Upper lobe of left lung (tissue), 6 donors: ENCODE data around the gene UBN1. TPM values are rescaled to one million over a fixed set of nuclear protein-coding genes. Genes with fewer than 3 reads are reported as not detected.

ENCODE experiments used
- ATAC-seq, 2 donors: fragments of 200-7000 bp; cut with Tn5 transposase; one replicate each; pipeline ENCODE4 v1.9.1; 2022; ENCODE audit warnings: mild to moderate bottlenecking in 2 of 2, moderate library complexity in 2 of 2; ENCODE audit not compliant: low FRiP score in 2 of 2
- DNase-seq, 2 donors: peaks; one replicate each; pipeline ENCODE4 v3.0.0-alpha.2; 2019 to 2020
- H3K27ac ChIP-seq, 4 donors: fragments of 200-600 bp; sonication (generic); one replicate each; pipeline ENCODE4 v1.5.1; 2016 to 2019
- H3K27me3 ChIP-seq, 4 donors: fragments of 200-600 bp; sonication (generic); one replicate each; pipeline ENCODE4 v1.5.1; 2017 to 2019
- H3K36me3 ChIP-seq, 4 donors: fragments of 200-600 bp; sonication (generic); one replicate each; pipeline ENCODE4 v1.5.1; 2016 to 2019
- H3K4me1 ChIP-seq, 4 donors: fragments of 200-600 bp; sonication (generic); one replicate each; pipeline ENCODE4 v1.5.1; 2018 to 2019
- H3K4me3 ChIP-seq, 4 donors: fragments of 200-600 bp; sonication (generic); one replicate each; pipeline ENCODE4 v1.5.1; 2017 to 2019; ENCODE audit warnings: mild to moderate bottlenecking in 2 of 4, moderate library complexity in 1 of 4
- H3K9me3 ChIP-seq, 4 donors: fragments of 200-600 bp; sonication (generic); one replicate each; pipeline ENCODE4 v1.5.1; 2018 to 2019
- CTCF ChIP-seq, 6 experiments: fragments of 450-650 bp in 4 of 6; fragments of 200-600 bp in 2 of 6; sonication (generic) in 2 of 6; IDR thresholded peaks; one replicate each; pipeline ENCODE4 v1.5.1; 2016 to 2019; ENCODE audit warnings: antibody characterized with exemption in 6 of 6
- EP300 ChIP-seq, 4 donors: sonication (generic); formaldehyde crosslinking; IDR thresholded peaks; one replicate each; pipeline ENCODE4 v1.5.1; 2017; ENCODE audit warnings: antibody characterized with exemption in 4 of 4, control low read depth in 2 of 4
- POLR2A ChIP-seq, 4 donors: fragments of 450-650 bp; IDR thresholded peaks; one replicate each; pipeline ENCODE4 v1.5.1; 2016 to 2017; ENCODE audit warnings: antibody characterized with exemption in 4 of 4, mild to moderate bottlenecking in 2 of 4
- POLR2AphosphoS5 ChIP-seq, 2 donors: sonication (generic); formaldehyde crosslinking; IDR thresholded peaks; one replicate each; pipeline ENCODE4 v1.5.1; 2017; ENCODE audit warnings: antibody characterized with exemption in 2 of 2
- WGBS, 2 donors: methylation state at CpG; one replicate each; pipeline ENCODE4 v1.1.5; 2017 to 2018; 5-methylcytosine and 5-hydroxymethylcytosine counted together
- total RNA-seq, 6 donors: library from RNA; depleted of rRNA in 4 of 6; stranded (reverse); fragments of >200 nt in 4 of 6; gene quantifications; one replicate each; pipeline versions ENCODE4 v1.1.0 to v1.2.1, GENCODE V29; 2016 to 2021
- donor health status: DM: no; HTN: no; CAD: no; lungs with moderate emphysema.
- donor health status: DM: no; HTN: yes; CAD: no; lungs with severe emphysema.

UBN1 gene
- total RNA-seq, 6 donors from 2014 or later, result 35.7 to 49.2 (median 38.8) TPM

- Histone ChIP-seq H3K36me3 (peaks cover 0 to 2% (median 0%) of the 10 kb centered on the region in 4 donors), H3K4me3 (no peak overlapping the region), H3K9me3 (no peaks in the 10 kb centered on the region), H3K4me1 (peaks cover 0 to 6% (median 2%) of the 10 kb centered on the region in 4 donors), H3K27me3 (no peaks in the 10 kb centered on the region), H3K27ac (no peak overlapping the region)
- ATAC-seq (no peak), DNase-seq (no peak)
- TF ChIP-seq EP300 (IDR thresholded peaks at IDR 0.05) (no peak), CTCF (IDR thresholded peaks at IDR 0.05) (no peak), POLR2A (IDR thresholded peaks at IDR 0.05) (no peak), POLR2AphosphoS5 (IDR thresholded peaks at IDR 0.05) (no peak)
- WGBS, 2 donors, result 79 to 89% methylated on average over 11 to 12 of the region's 12 CpGs
These were observed 63.5 kb downstream of the UBN1 start for GRCh38 chr16:4910828-4911227.

GRCh38 chr16:4911970-4912386 lies 64.7 kb downstream of the UBN1 start:
- Histone ChIP-seq H3K9me3 (no peaks in the 10 kb centered on the region), H3K27me3 (no peaks in the 10 kb centered on the region), H3K27ac (no peak overlapping the region), H3K4me1 (peaks cover 0 to 6% (median 2%) of the 10 kb centered on the region in 4 donors), H3K4me3 (no peak overlapping the region), H3K36me3 (peaks cover 0 to 2% (median 0%) of the 10 kb centered on the region in 4 donors)
- DNase-seq (no peak), ATAC-seq (peak in 1 of 2 donors; percentile 66)
- TF ChIP-seq POLR2A (IDR thresholded peaks at IDR 0.05), result no peak
- TF ChIP-seq EP300 (IDR thresholded peaks at IDR 0.05), result no peak
- no peak for TF ChIP-seq POLR2AphosphoS5 (IDR thresholded peaks at IDR 0.05)
- no peak for TF ChIP-seq CTCF (IDR thresholded peaks at IDR 0.05)
- 64 to 70% methylated on average over 6 of the region's 6 CpGs for WGBS, 2 donors

GRCh38 chr16:4913130-4913773 lies 66.0 kb downstream of the UBN1 start:
- 56 to 76% methylated on average over 4 to 7 of the region's 7 CpGs for WGBS, 2 donors
- peaks cover 0 to 12% (median 4%) of the 10 kb centered on the region in 4 donors for H3K4me1 ChIP-seq
- DNase-seq (peak in 1 of 2 donors; percentile 49), ATAC-seq (peak in 1 of 2 donors; percentile 7)
- H3K4me3 ChIP-seq, result no peak overlapping the region
- H3K27me3 ChIP-seq, result no peaks in the 10 kb centered on the region
- H3K9me3 ChIP-seq, result no peaks in the 10 kb centered on the region
- peaks cover 0 to 2% (median 0%) of the 10 kb centered on the region in 4 donors for H3K36me3 ChIP-seq
- TF ChIP-seq POLR2AphosphoS5 (IDR thresholded peaks at IDR 0.05) (no peak), CTCF (IDR thresholded peaks at IDR 0.05) (no peak)
- peak overlapping the region in 2 of 4 donors; percentile 45 to 52 for H3K27ac ChIP-seq

GRCh38 chr16:4913774-4914525 lies 66.7 kb downstream of the UBN1 start:
- TF ChIP-seq CTCF (IDR thresholded peaks at IDR 0.05), result no peak
- TF ChIP-seq POLR2AphosphoS5 (IDR thresholded peaks at IDR 0.05), result no peak
- no peak for TF ChIP-seq POLR2A (IDR thresholded peaks at IDR 0.05)
- TF ChIP-seq EP300 (IDR thresholded peaks at IDR 0.05), result no peak
- H3K27ac ChIP-seq, result peak overlapping the region in 2 of 4 donors; percentile 45 to 52
- ATAC-seq (no peak), DNase-seq (no peak)
- no peaks in the 10 kb centered on the region for H3K27me3 ChIP-seq
- no peaks in the 10 kb centered on the region for H3K9me3 ChIP-seq
- H3K4me1 ChIP-seq, result peaks cover 0 to 19% (median 8%) of the 10 kb centered on the region in 4 donors
- no peak overlapping the region for H3K4me3 ChIP-seq
- 72 to 88% methylated on average over 10 to 15 of the region's 15 CpGs for WGBS, 2 donors
- peaks cover 0 to 2% (median 0%) of the 10 kb centered on the region in 4 donors for H3K36me3 ChIP-seq
